Esophagus muscularis mucosa (tissue), 4 donors: ENCODE data around the gene MSMB.

ENCODE experiments used
- CTCF ChIP-seq, 3 experiments: fragments of 200-600 bp in 2 of 3; fragments of 450-650 bp in 1 of 3; sonication (generic) in 2 of 3; IDR thresholded peaks; one replicate each; pipeline ENCODE4 v1.5.1; 2017 to 2019; ENCODE audit warnings: antibody characterized with exemption in 3 of 3, mild to moderate bottlenecking in 2 of 3, moderate library complexity in 1 of 3
- EP300 ChIP-seq: sonication (generic); formaldehyde crosslinking; IDR thresholded peaks from one replicate; pipeline ENCODE4 v1.6.1; 2017; ENCODE audit warnings: antibody characterized with exemption
- POLR2A ChIP-seq: fragments of 450-650 bp; IDR thresholded peaks from one replicate; pipeline ENCODE4 v1.6.1; 2017; ENCODE audit warnings: antibody characterized with exemption, moderate library complexity, mild to moderate bottlenecking, low read depth
- POLR2AphosphoS5 ChIP-seq, 2 donors: sonication (generic); formaldehyde crosslinking; IDR thresholded peaks; one replicate each; pipeline ENCODE4 v1.6.1; 2017; ENCODE audit warnings: antibody characterized with exemption in 2 of 2

GRCh38 chr10:46090258-46090812 is 44.3 kb upstream of the MSMB start:
- TF ChIP-seq CTCF (IDR thresholded peaks at IDR 0.05) (no peak), EP300 (no peak), POLR2A (no peak), POLR2AphosphoS5 (IDR thresholded peaks at IDR 0.05) (no peak)
